Smooth muscle cell (in vitro differentiated cells): ENCODE results near the gene PSMA5. TPM values are rescaled to one million over a fixed set of nuclear protein-coding genes. Genes with fewer than 3 reads are reported as not detected.
A peak's percentile ranks its signal among the peaks of the same experiment; 100 is the strongest.

Experiments used
- DNase-seq: peaks from one replicate; lab custom pipeline; 2025; ENCODE audit not compliant: unreplicated experiment; lab: John Stamatoyannopoulos, UW
- H2AFZ ChIP-seq: fragments of 200-600 bp; sonication (generic); 2 replicates; pipeline ENCODE4 v1.6.0; 2016; ENCODE audit warnings: antibody characterized with exemption, low read depth, mild to moderate bottlenecking
- H3F3A ChIP-seq: fragments of 200-600 bp; sonication (generic); 2 replicates; pipeline ENCODE4 v1.6.0; 2017; ENCODE audit warnings: antibody characterized with exemption, low read depth
- H3K27ac ChIP-seq: fragments of 200-600 bp; sonication (generic); 2 replicates; pipeline ENCODE4 v1.5.1; 2016; ENCODE audit warnings: low read depth, mild to moderate bottlenecking
- H3K27me3 ChIP-seq: fragments of 200-600 bp; sonication (generic); 2 replicates; pipeline ENCODE4 v1.6.1; 2016; ENCODE audit warnings: low read depth, mild to moderate bottlenecking
- H3K36me3 ChIP-seq: fragments of 200-600 bp; sonication (generic); 2 replicates; pipeline ENCODE4 v1.5.1; 2016; ENCODE audit warnings: low read depth
- H3K4me1 ChIP-seq: fragments of 200-600 bp; sonication (generic); 2 replicates; pipeline ENCODE4 v1.5.1; 2016; ENCODE audit warnings: low read depth
- H3K4me2 ChIP-seq: fragments of 200-600 bp; sonication (generic); 2 replicates; pipeline ENCODE4 v1.6.0; 2016; ENCODE audit warnings: mild to moderate bottlenecking
- H3K4me3 ChIP-seq: fragments of 200-600 bp; sonication (generic); 2 replicates; pipeline ENCODE4 v1.5.1; 2016; ENCODE audit warnings: mild to moderate bottlenecking
- H3K79me2 ChIP-seq: fragments of 200-600 bp; sonication (generic); 2 replicates; pipeline ENCODE4 v1.6.0; 2016; ENCODE audit warnings: low read depth, mild to moderate bottlenecking
- H3K9ac ChIP-seq: fragments of 200-600 bp; sonication (generic); 2 replicates; pipeline ENCODE4 v1.6.0; 2016; ENCODE audit warnings: low read depth
- H3K9me3 ChIP-seq: fragments of 200-600 bp; sonication (generic); replicated peaks from 2 replicates; pipeline ENCODE4 v1.5.1; 2016; ENCODE audit warnings: low read depth
- H4K20me1 ChIP-seq: fragments of 200-600 bp; sonication (generic); 2 replicates; pipeline ENCODE4 v1.6.0; 2016; ENCODE audit warnings: low read depth
- WGBS: methylation state at CpG from one replicate; pipeline ENCODE4 v1.1.7; 2016; ENCODE audit warnings: low lambda C conversion rate; 5-methylcytosine and 5-hydroxymethylcytosine counted together
- polyA plus RNA-seq: library from polyadenylated mRNA; unstranded; fragments of >200 nt; fragmentation: Nextera tagmentation; extraction: Ambion mirVana; gene quantifications from 2 replicates; pipeline ENCODE4 v1.2.1, GENCODE V29; 2016
- total RNA-seq: library from RNA; depleted of rRNA; stranded (reverse); fragments of >200 nt; gene quantifications from 2 replicates; pipeline ENCODE4 v1.2.3, GENCODE V29; 2014
- TF ChIP-seq, protein P1 (sequence below): fragments of 200-600 bp; sonication (generic); IDR thresholded peaks from 2 replicates; pipeline ENCODE4 v1.5.1; 2017; ENCODE audit warnings: borderline replicate concordance, mild to moderate bottlenecking, antibody characterized with exemption; ENCODE audit not compliant: insufficient read depth, poor library complexity, severe bottlenecking

Gene PSMA5
- total and polyA plus RNA-seq, 2 experiments from 2014 or later = 57.2 to 93.9 TPM

DNA sequence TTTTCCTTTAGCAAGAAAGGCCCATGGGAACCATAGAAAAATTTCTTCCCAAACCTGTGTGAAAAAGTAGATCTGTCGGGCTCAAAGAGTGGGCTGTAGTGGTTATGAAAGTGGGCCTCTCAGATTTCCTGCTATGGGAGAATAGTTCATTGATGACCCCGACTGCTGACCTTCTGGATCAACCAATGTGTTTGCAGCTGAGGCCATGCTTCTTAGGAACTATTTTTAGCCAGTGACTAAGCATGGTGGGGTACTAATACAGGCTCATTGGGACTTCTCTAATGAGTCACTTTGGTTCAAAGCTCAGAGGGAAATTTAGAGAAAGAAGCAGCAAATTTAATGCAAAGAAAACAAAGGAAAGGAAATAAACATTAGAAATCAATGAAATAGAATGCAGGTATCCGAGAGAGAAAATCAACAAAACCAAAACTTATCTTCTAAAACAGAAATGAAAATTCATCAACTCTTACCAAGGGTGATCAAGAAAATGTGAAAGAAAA lies 12.6 kb upstream of the PSMA5 start:
- Histone ChIP-seq H4K20me1 (no peaks in the 10 kb centered on the region), H3F3A (no peaks in the 10 kb centered on the region), H3K9me3 (no peaks in the 10 kb centered on the region), H3K36me3 (no peaks in the 10 kb centered on the region), H3K4me1 (no peaks in the 10 kb centered on the region), H3K27ac (peak overlapping the region; percentile 85), H2AFZ (peak overlapping the region; percentile 28), H3K79me2 (no peaks in the 10 kb centered on the region), H3K9ac (peak overlapping the region; percentile 47), H3K4me2 (peak overlapping the region; percentile 66), H3K4me3 (no peak overlapping the region), H3K27me3 (no peaks in the 10 kb centered on the region)
- no peak for DNase-seq
- 46% methylated on average over 3 of the region's 3 CpGs for WGBS
- TF ChIP-seq, protein P1, sequence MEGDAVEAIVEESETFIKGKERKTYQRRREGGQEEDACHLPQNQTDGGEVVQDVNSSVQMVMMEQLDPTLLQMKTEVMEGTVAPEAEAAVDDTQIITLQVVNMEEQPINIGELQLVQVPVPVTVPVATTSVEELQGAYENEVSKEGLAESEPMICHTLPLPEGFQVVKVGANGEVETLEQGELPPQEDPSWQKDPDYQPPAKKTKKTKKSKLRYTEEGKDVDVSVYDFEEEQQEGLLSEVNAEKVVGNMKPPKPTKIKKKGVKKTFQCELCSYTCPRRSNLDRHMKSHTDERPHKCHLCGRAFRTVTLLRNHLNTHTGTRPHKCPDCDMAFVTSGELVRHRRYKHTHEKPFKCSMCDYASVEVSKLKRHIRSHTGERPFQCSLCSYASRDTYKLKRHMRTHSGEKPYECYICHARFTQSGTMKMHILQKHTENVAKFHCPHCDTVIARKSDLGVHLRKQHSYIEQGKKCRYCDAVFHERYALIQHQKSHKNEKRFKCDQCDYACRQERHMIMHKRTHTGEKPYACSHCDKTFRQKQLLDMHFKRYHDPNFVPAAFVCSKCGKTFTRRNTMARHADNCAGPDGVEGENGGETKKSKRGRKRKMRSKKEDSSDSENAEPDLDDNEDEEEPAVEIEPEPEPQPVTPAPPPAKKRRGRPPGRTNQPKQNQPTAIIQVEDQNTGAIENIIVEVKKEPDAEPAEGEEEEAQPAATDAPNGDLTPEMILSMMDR = no peak

DNA sequence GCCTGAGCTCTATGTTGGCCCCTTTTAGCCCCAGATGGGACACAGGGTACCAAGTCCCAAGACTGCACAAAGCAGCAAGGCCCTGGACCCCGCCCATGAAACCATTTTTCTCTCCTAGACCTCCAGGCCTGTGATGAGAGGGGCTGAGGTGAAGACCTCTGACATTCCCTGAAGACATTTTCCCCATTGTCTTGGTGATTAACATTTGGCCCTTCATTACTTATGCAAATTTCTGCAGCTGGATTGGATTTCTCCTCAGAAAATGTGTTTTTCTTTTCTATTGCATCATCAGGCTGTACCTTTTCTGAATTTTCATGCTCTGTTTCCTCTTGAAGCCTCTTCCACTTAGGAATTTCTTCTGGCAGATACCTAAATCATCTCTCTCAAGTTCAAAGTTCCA lies 8.2 kb upstream of the PSMA5 start:
- no peaks in the 10 kb centered on the region for H3K4me1 ChIP-seq
- H2AFZ ChIP-seq = no peak overlapping the region
- no peak overlapping the region for H3K4me2 ChIP-seq
- no peaks in the 10 kb centered on the region for H3F3A ChIP-seq
- H3K36me3 ChIP-seq = no peaks in the 10 kb centered on the region
- WGBS = 85% methylated on average over 1 of the region's 1 CpG
- no peak overlapping the region for H3K27ac ChIP-seq
- DNase-seq = no peak
- H3K9ac ChIP-seq = no peak overlapping the region
- no peaks in the 10 kb centered on the region for H3K9me3 ChIP-seq
- H3K79me2 ChIP-seq = no peaks in the 10 kb centered on the region
- H4K20me1 ChIP-seq = no peaks in the 10 kb centered on the region
- H3K4me3 ChIP-seq = no peak overlapping the region
- H3K27me3 ChIP-seq = no peaks in the 10 kb centered on the region
- TF ChIP-seq, protein P1 = no peak

DNA sequence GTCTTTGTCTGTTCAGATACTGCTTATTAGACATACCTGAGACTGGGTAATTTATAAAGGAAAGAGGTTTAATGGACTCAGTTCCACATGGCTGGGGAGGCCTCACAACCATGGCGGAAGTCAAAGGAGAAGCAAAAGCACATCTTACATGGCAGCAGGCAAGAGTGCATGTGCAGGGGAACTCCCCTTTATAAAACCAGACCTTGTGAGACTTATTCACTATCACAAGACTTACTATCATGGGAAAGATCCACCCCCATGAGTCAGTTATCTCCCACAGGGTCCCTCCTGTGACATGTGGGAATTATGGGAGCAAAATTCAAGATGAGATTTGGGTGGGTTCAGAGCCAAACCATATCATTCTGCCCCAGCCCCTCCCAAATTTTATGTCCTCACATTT lies 7.1 kb upstream of the PSMA5 start:
- Histone ChIP-seq H4K20me1 (no peaks in the 10 kb centered on the region), H3K4me3 (no peak overlapping the region), H2AFZ (no peak overlapping the region), H3K36me3 (no peaks in the 10 kb centered on the region), H3K27ac (no peak overlapping the region), H3K4me1 (no peaks in the 10 kb centered on the region), H3K4me2 (no peak overlapping the region), H3F3A (no peaks in the 10 kb centered on the region), H3K9ac (no peak overlapping the region), H3K79me2 (no peaks in the 10 kb centered on the region), H3K27me3 (no peaks in the 10 kb centered on the region), H3K9me3 (no peaks in the 10 kb centered on the region)
- DNase-seq = no peak
- 100% methylated on average over 1 of the region's 1 CpG for WGBS
- TF ChIP-seq, protein P1 = no peak

DNA sequence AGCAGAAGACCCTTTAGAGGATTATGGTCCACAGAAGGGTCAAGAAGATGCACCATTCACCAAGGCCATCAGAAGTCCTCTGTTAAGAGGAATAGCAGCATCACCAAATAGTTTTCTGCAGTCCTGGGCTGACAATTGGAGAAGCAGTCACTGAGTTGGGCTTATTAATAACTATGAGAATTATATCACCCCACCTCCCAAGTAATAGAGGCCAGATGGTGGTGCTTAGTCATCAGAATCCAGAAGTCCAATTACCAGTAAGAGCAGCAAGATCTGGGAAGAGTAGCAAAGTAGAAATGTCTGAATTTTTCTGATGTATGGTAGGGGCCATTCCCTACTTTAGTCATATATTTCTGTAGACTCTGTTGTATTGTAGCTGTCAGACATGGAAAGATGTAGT lies 6.1 kb upstream of the PSMA5 start:
- no peaks in the 10 kb centered on the region for H3K79me2 ChIP-seq
- no peak for DNase-seq
- H3K9me3 ChIP-seq = no peaks in the 10 kb centered on the region
- H3K4me2 ChIP-seq = no peak overlapping the region
- no peaks in the 10 kb centered on the region for H4K20me1 ChIP-seq
- TF ChIP-seq, protein P1 = no peak
- no peak overlapping the region for H3K9ac ChIP-seq
- no peaks in the 10 kb centered on the region for H3F3A ChIP-seq
- no peak overlapping the region for H2AFZ ChIP-seq
- H3K4me1 ChIP-seq = no peaks in the 10 kb centered on the region
- no peaks in the 10 kb centered on the region for H3K36me3 ChIP-seq
- H3K27me3 ChIP-seq = no peaks in the 10 kb centered on the region
- H3K27ac ChIP-seq = no peak overlapping the region
- no peak overlapping the region for H3K4me3 ChIP-seq
